HL-60 (cell line): Measurements from ENCODE around the gene DOCK6.

Experiments used
- DNase-seq, 2 experiments: peaks; one replicate each; pipeline ENCODE4 v3.0.0-alpha.2; 2010 to 2020; ENCODE audit warnings: low read depth in 1 of 2, low spot score in 1 of 2
- H3K27ac ChIP-seq: fragments of 250-450 bp; sonication (Bioruptor Pico); replicated peaks from 2 replicates; pipeline ENCODE4 v1.5.1; 2020; ENCODE audit warnings: mild to moderate bottlenecking, moderate library complexity
- H3K27me3 ChIP-seq: fragments of 250-450 bp; sonication (Bioruptor Pico); 2 replicates; pipeline ENCODE4 v1.5.1; 2021; ENCODE audit warnings: mild to moderate bottlenecking, moderate library complexity; ENCODE audit not compliant: insufficient read depth, poor library complexity, severe bottlenecking
- H3K4me3 ChIP-seq: replicated peaks from 2 replicates; pipeline ENCODE4 v1.5.1; 2011; ENCODE audit warnings: mild to moderate bottlenecking, control low read depth, low read length; ENCODE audit not compliant: insufficient read depth
- GABPA ChIP-seq: IDR thresholded peaks from 2 replicates; pipeline ENCODE4 v1.6.1; 2012; ENCODE audit warnings: low read depth
- POLR2AphosphoS5 ChIP-seq: IDR thresholded peaks from 2 replicates; pipeline ENCODE4 v1.6.1; 2012; ENCODE audit warnings: low read depth
- SPI1 ChIP-seq: IDR thresholded peaks from 2 replicates; pipeline ENCODE4 v1.6.1; 2012; ENCODE audit warnings: low read depth, mild to moderate bottlenecking, borderline replicate concordance
- TF ChIP-seq, protein P1 (sequence below): IDR thresholded peaks from one replicate; pipeline ENCODE4 v1.5.1; 2011; ENCODE audit warnings: low read length, control low read depth, inconsistent platforms; ENCODE audit not compliant: insufficient read depth
- TF ChIP-seq, protein P2 (sequence below): IDR thresholded peaks from 2 replicates; pipeline ENCODE4 v1.6.1; 2012; ENCODE audit warnings: low read depth; ENCODE audit not compliant: insufficient replicate concordance

Gene DOCK6

DNA sequence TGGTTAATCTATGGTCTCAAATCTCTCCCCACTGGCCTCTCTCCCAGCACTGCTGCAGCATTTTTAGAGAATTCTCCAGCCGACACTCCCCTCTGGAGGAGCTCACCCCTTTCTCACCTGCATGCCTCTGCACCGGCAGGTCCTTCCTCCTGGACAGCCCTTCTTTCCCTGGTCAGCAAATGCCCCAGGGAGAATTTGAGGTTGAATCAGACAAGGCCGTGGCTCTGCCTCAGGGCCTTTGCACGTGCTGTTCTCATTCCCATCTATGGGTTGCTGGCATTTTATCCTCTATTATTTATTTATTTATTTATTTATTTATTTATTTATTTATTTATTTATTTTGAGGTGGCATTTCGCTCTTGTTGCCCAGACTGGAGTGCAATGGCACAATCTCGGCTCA, 1.4 kb upstream of the DOCK6 start:
- H3K4me3 ChIP-seq, result no peak overlapping the region
- no peak overlapping the region for H3K27ac ChIP-seq
- TF ChIP-seq, protein P1, sequence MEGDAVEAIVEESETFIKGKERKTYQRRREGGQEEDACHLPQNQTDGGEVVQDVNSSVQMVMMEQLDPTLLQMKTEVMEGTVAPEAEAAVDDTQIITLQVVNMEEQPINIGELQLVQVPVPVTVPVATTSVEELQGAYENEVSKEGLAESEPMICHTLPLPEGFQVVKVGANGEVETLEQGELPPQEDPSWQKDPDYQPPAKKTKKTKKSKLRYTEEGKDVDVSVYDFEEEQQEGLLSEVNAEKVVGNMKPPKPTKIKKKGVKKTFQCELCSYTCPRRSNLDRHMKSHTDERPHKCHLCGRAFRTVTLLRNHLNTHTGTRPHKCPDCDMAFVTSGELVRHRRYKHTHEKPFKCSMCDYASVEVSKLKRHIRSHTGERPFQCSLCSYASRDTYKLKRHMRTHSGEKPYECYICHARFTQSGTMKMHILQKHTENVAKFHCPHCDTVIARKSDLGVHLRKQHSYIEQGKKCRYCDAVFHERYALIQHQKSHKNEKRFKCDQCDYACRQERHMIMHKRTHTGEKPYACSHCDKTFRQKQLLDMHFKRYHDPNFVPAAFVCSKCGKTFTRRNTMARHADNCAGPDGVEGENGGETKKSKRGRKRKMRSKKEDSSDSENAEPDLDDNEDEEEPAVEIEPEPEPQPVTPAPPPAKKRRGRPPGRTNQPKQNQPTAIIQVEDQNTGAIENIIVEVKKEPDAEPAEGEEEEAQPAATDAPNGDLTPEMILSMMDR, result no peak
- TF ChIP-seq GABPA (no peak), POLR2AphosphoS5 (no peak), SPI1 (no peak)
- TF ChIP-seq, protein P2, sequence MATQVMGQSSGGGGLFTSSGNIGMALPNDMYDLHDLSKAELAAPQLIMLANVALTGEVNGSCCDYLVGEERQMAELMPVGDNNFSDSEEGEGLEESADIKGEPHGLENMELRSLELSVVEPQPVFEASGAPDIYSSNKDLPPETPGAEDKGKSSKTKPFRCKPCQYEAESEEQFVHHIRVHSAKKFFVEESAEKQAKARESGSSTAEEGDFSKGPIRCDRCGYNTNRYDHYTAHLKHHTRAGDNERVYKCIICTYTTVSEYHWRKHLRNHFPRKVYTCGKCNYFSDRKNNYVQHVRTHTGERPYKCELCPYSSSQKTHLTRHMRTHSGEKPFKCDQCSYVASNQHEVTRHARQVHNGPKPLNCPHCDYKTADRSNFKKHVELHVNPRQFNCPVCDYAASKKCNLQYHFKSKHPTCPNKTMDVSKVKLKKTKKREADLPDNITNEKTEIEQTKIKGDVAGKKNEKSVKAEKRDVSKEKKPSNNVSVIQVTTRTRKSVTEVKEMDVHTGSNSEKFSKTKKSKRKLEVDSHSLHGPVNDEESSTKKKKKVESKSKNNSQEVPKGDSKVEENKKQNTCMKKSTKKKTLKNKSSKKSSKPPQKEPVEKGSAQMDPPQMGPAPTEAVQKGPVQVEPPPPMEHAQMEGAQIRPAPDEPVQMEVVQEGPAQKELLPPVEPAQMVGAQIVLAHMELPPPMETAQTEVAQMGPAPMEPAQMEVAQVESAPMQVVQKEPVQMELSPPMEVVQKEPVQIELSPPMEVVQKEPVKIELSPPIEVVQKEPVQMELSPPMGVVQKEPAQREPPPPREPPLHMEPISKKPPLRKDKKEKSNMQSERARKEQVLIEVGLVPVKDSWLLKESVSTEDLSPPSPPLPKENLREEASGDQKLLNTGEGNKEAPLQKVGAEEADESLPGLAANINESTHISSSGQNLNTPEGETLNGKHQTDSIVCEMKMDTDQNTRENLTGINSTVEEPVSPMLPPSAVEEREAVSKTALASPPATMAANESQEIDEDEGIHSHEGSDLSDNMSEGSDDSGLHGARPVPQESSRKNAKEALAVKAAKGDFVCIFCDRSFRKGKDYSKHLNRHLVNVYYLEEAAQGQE, result no peak
- H3K27me3 ChIP-seq, result peaks cover 48% of the 10 kb centered on the region
- no peak for DNase-seq

DNA sequence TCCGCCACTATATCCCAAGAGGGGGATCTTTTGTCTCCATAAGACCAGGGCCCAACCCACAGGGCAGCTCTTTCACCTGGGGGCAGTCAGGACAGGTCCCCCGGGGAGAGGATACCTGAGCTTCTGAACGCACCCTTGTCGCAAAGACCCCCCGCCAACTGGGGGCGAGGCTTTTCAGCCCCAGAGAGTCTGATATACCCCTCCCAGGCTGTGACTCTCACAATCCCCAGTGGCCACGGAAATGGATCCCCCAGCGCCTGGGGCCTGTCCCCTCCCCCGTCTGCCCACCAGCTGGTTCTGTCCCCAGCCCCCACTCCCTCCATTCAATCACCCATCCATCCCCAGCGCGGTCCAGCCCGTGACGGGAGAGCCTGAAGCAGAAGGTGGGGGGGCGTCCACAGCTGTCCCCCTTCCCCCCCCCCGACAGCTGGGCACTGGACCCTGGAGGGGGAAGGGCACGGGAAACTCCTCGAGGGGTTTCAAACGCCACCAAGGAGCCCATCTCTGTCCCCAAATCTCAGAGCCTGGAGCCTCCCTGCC, 823 bp downstream of the DOCK6 start:
- TF ChIP-seq, protein P1, result no peak
- TF ChIP-seq SPI1 (no peak), POLR2AphosphoS5 (no peak), GABPA (no peak)
- TF ChIP-seq, protein P2, result no peak
- Histone ChIP-seq H3K27ac (no peak overlapping the region), H3K27me3 (peaks cover 44% of the 10 kb centered on the region), H3K4me3 (peak overlapping the region; percentile 51)
- DNase-seq, result no peak

DNA sequence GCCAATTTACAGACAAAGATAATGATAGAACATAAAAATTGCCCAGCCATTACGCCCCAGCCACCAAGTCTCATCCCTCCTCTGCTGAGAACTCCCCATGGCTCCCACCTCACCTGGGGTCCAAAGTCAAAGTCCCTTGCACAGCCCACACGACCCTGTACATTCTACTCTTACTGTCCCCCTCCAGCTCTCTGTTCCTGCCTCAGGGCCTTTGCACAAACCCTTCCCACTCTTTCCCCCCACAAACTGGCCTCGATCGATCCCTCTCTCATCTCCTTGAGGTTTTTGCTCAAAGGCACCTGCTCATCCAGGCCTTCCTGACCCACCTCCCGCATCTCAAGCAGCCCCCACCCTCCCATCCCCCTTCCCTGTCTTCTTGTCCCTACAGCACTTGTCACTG, 1.3 kb downstream of the DOCK6 start:
- no peak for DNase-seq
- H3K4me3 ChIP-seq, result no peak overlapping the region
- peaks cover 43% of the 10 kb centered on the region for H3K27me3 ChIP-seq
- TF ChIP-seq POLR2AphosphoS5 (no peak), SPI1 (no peak), GABPA (no peak)
- TF ChIP-seq, protein P1, result no peak
- TF ChIP-seq, protein P2, result no peak
- H3K27ac ChIP-seq, result no peak overlapping the region
